GM10266 (cell line): Measurements from ENCODE around the gene FOLR2.

ENCODE experiments used
- DNase-seq: peaks from one replicate; pipeline ENCODE4 v3.0.0; 2012; ENCODE audit errors: extremely low spot score
- TF ChIP-seq, protein P1 (sequence below): IDR thresholded peaks from 2 replicates; pipeline ENCODE4 v1.5.1; 2012; ENCODE audit warnings: mild to moderate bottlenecking, low read depth; ENCODE audit not compliant: control insufficient read depth, insufficient read depth; ENCODE audit errors: missing control alignments

The FOLR2 gene

DNA sequence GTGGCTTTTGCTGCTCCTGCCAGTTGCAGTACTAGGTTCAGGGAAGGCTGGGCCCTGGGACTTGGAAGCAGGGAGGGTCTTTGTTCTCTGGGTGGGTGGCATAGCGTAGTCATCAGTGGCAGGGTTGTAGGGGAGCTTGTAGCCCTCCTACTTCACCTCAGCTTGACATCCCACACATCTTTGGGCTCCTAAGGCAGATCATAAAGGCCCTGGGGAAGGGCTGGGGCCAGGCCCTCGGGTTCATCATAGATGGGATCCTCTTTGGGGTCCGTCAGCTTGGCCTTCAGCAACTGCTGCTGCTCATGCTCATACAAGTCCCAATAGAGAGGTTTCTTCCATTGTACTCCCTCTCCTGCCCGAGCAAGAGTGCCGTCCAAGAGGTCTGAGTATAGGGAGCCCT lies 33.4 kb downstream of the FOLR2 start:
- no peak for DNase-seq
- TF ChIP-seq, protein P1, sequence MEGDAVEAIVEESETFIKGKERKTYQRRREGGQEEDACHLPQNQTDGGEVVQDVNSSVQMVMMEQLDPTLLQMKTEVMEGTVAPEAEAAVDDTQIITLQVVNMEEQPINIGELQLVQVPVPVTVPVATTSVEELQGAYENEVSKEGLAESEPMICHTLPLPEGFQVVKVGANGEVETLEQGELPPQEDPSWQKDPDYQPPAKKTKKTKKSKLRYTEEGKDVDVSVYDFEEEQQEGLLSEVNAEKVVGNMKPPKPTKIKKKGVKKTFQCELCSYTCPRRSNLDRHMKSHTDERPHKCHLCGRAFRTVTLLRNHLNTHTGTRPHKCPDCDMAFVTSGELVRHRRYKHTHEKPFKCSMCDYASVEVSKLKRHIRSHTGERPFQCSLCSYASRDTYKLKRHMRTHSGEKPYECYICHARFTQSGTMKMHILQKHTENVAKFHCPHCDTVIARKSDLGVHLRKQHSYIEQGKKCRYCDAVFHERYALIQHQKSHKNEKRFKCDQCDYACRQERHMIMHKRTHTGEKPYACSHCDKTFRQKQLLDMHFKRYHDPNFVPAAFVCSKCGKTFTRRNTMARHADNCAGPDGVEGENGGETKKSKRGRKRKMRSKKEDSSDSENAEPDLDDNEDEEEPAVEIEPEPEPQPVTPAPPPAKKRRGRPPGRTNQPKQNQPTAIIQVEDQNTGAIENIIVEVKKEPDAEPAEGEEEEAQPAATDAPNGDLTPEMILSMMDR = no peak

DNA sequence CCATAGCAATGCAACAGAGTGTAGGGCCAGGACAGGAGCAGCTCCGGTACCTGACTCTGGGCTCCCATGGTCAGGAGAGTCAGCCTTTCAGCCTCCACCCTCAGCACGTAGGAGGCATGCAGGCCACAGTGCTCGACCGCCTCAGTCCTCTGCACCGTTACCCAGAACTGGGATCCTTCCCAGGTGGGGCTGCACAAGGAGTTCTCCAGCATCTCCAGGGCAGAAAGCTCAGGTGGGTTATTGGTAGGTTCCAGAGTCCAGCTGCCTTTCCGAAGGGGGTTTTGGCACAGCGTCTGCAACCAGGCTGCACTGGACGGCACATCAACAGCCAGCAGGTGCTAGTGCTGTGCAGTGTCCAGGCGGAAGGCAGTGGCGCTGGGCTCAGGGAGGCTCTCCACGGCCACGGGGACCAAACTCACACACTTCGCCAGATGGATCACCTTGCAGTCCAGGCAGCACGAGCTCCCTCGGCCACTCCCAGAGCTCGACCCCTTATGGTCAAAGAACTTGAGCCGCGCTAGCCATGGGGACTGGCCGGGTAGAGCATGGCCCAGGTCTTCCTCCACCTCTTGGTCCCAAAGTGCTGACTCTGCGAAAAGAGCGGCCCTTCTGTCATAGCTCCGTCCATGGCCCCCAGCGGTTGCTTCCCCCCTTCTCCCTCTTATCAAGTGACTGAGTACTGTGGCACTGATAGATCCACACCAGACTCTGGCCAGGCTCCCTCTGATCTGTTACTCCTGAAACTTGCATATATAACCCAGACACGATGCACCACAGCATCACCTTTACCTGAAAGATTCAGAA lies 34.3 kb downstream of the FOLR2 start:
- DNase-seq = no peak
- TF ChIP-seq, protein P1 = no peak

- TF ChIP-seq, protein P1 = no peak
Observed at GRCh38 chr11:72251614-72252013, 35.0 kb downstream of the FOLR2 start.

DNA sequence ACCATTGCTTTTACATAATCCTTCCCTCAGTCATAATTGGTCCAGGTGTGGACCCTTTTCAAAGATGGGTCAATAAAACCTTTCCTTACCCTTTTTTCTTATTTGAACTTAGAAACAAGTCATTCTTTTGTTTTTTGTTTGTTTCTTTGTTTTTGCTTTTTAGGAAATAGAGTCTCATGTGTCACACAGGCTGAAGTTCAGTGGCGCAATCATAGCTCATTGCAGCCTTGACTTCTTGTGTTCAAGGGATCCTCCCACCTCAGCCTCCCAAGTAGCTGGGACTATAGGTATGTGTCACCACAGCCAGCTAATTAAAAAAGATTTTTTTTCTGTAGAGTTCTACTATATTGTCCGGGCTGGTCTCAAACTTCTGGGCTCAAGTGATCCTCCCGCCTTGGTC lies 36.8 kb downstream of the FOLR2 start:
- TF ChIP-seq, protein P1 = no peak
- no peak for DNase-seq

More at GRCh38 chr11:72251614-72252013, 35.0 kb downstream of the FOLR2 start:
- DNase-seq = no peak

GRCh38 chr11:72254299-72254993 lies 37.9 kb downstream of the FOLR2 start:
- TF ChIP-seq, protein P1 = no peak
- DNase-seq = no peak

DNA sequence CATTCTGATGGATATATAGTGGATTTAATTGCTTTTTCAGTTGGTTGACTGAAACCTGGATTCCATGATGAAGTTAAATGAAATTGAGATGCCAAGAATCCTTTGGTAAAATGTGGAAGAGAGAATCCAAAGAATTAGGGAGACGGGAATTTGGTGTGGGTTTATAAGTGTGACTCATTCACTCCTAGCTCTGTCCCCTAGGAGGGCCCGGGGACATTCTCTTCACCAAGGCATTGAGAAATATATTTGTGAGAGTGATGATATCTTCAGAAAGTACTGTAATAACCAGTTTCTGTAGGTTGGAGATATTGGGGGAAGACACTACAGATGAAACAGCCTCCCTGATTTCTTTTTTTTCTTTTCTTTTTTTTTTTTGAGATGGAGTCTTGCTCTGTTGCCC lies 41.0 kb downstream of the FOLR2 start:
- no peak for DNase-seq
- TF ChIP-seq, protein P1 = no peak

DNA sequence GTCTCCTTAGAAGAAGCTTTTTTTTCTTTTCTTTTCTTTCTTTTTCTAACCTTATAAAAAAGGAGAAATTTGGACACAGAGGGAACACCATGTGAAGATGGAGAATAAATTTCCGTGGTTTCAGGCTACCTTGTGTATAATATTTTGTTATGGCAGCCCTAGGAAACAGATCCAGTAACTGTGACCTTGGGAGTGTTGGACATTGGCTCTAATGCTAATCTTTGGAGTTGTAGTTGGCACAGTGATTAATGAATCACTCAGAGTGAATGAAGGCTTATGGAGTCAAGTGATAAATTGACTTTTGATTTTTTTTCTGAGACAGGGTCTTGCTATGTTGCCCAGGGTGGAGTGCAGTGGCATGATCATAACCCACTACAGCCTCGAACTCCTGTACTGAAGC lies 42.9 kb downstream of the FOLR2 start:
- TF ChIP-seq, protein P1 = no peak
- DNase-seq = no peak
